HG02678 (cell line): ENCODE measurements around the gene CPT1A.

Experiments used
- ATAC-seq: cut with Tn5 transposase; IDR thresholded peaks from one replicate; pipeline ENCODE4 v1.9.1; 2021; ENCODE audit warnings: mild to moderate bottlenecking, moderate library complexity; ENCODE audit not compliant: unreplicated experiment

Gene CPT1A

GRCh38 chr11:68763181-68763721, 78.5 kb downstream of the CPT1A start:
- ATAC-seq, result no peak

GRCh38 chr11:68762481-68762880, 79.2 kb downstream of the CPT1A start:
- no peak for ATAC-seq

GRCh38 chr11:68761801-68762200, 79.9 kb downstream of the CPT1A start:
- no peak for ATAC-seq

DNA sequence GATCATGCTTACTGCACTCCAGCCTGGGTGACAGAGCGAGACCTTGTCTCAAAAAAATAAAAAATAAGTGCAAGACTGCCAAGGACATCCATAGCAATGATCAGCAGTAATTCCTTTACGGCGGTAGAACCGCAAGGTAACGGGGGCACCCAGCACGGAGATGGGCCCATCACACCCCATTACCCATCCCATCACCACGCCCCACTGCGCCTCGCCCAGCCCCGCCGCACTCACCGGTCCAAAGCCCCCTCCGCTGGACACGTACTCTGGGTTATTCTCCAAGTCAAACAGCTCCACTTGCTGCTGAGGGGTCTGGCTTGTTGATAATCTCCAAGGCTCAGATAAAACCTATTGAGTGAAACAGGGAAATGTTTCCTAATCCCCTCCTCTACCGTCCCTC, 81.7 kb downstream of the CPT1A start:
- no peak for ATAC-seq

- no peak for ATAC-seq
Observed at GRCh38 chr11:68757711-68758110, 84.0 kb downstream of the CPT1A start.

- no peak for ATAC-seq
Observed at GRCh38 chr11:68756171-68756766, 85.4 kb downstream of the CPT1A start.

DNA sequence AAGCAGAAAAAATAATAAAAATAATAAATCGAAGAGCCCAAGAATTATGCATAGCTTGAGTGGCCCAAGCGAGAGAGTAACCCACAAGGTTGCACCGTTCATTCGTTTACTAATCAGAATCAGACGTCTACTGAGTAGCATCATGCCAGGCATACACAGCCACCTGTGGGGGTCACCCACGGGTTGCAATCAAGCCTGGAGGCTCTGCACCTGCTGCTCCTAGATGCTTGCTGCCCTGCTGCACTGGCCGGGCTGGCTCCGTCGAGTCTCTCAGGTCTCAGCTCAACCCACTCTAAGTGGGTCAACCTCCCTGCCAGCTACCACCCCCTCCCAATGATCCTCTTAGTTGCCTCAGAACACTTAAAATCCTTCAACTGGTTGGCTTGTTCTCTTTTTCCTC, 88.4 kb downstream of the CPT1A start:
- ATAC-seq, result no peak

DNA sequence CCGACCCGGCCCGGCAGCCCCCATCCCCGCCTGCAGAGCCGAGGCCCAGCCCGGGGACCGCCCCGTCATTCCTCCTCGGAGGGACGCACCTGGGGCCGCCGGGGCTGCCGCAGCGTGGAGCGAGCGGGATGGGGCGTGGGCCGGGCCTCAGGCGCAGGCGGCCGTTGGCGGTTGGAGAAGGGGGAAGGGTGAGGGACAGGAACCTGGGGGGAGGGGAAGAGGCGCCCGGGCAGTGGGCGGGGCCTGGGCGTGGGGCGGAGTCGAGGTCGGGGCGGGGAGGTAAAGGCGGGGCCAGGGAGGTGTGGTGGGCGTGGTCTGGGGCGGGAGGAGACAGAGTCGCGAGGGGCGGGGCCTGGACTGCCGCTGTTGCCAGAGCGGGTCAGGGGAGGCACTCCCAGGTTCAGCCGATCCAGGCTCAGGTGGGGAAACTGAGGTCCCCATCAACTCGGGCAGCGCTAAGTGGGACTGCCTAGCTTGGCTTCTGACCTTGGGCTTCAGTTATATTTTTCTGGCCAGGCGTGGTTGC, 90.3 kb downstream of the CPT1A start, which contains the start of gene TESMIN:
Gene TESMIN, minus strand, starts transcription at position 190 of the 526 bp plus-strand sequence. CDS start 860 bp downstream, outside the sequence.
- no peak for ATAC-seq

GRCh38 chr11:68751004-68751325, 90.8 kb downstream of the CPT1A start:
- no peak for ATAC-seq

DNA sequence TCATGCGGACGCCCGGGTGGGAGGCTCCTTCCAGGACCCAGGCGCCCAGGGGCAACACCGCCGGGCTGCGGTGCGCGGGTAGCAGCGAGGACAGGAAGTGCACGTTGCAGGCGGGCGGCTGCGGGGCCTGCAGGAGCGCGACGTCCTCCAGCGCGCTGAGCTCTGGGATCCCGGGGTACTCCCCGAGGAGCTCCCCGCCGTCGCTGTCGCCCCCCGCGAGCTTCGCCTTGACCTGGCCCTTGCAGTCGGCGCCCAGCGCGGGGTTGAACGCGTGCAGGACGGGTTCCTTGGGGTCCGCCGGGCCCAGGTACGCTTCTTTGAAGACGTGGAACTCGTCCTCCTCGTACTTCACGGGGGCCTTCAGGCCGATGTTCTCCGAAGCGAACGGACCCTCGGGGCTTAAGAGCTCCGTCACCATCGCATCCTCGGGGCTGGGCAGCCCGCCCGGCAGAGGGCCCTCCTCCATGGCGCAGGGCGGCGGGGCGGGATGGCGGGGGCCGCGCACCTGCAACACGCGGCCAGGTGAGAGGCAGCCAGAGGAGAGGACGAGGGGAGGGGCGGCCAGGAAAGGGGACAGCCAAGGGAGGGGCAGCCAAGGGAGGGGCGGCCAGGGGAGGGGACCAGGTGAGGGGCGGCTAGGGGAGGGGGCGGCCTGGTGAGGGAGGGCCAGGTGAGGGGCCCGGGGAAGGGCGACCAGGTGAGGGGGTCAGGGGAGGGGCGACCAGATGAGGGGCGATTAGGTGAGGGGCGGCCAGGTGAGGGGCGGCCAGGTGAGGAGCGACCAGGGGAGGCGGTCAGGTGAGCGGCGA, 91.3 kb downstream of the CPT1A start:
- no peak for ATAC-seq

DNA sequence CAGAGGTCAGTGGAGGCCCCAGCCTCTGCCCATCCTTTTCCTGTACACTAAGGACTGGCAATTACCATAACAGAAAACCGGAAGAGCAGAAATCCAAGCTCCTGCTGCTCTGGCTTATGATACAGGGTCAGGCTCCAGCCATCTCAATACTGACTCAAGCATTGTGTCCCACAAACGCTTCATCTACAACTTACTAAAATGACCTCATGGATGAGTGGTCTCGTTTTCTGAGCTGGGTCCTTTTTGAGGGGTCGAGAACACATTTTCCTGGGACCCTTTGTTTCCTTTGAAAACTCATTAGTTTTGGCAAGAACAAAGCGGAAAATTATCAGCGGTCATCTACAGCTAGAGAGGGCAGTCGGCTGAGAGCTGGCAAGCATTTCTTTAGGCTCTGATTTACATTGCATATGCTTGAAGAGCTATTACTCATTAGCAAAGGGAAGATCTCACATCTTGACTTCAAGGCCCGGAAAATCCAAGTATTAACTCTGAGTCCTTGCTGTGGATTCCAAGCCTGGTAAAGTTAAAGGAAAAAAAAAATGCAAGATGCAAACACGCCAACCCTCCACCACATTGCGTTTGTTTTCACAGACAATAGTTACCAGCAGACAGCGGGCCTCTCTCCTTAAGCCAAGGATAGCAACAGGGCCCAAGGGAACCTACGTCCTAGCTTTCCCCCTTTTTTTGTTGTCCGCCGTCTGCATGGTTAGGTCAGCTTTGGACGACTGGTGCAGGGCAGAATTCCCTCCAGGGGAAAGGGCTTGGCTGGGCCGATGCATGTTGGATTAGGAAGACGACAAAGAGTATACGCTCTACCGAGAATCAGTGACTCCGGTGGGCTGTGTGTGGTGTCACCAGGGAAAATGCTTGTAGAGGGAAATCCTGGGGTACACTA, 92.2 kb downstream of the CPT1A start:
- no peak for ATAC-seq

DNA sequence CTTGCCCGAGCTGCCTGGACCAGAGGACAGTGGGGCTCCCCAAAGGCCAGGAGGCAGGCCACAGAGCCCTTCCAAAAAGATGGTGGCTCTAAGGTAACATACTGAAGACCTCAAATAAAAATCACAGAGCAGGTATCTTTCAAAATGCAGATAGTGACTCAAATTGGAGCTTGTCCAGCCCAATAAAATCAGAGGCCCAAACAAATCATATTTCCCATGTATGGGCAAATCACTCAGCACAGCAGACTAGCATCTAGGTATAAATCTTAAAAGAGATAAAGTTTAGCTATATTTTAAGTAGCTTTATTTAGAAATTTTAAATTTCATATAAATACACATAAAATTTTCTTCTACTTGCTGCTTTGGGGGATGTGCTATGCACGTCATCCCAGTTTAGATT, 93.7 kb downstream of the CPT1A start:
- no peak for ATAC-seq

DNA sequence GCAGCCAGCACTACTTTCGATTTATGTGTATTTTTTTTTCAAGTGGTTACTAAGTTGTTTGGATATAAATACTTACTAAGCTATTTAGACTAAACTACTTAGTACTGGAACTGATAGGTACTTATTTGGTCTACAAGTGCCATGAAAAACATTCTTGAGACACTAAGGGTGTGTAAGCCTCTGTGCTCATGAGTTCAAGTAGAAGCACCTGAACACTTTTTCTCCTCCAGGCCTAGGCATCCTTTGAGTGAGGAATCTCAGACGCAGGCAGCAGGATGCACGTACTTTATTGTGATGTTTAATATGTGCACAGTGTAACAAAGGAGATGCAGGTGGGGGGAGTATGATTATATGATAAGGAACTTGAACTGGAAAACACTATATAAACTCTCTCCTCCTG, 98.2 kb downstream of the CPT1A start:
- no peak for ATAC-seq

DNA sequence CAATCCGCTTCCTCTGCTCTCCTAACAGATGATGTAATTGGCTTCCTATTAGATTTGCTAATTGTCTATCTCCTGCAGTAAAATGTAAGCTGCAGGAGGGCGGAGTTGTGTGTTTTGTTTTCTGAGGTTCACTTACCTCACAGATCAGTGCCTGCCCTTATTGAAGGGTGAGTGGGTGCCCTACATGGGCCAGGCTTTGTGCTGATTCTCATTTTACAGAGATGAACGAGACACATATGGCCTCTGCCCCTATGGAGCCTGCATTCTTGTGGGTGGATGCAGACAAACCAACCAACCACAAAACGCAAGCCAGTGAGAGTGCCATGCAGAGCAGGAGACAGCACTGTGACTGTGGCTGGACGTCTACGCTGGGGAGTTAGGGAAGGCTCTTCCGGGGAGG, 100.3 kb downstream of the CPT1A start:
- no peak for ATAC-seq

GRCh38 chr11:68735646-68736045, 106.1 kb downstream of the CPT1A start:
- ATAC-seq, result no peak

DNA sequence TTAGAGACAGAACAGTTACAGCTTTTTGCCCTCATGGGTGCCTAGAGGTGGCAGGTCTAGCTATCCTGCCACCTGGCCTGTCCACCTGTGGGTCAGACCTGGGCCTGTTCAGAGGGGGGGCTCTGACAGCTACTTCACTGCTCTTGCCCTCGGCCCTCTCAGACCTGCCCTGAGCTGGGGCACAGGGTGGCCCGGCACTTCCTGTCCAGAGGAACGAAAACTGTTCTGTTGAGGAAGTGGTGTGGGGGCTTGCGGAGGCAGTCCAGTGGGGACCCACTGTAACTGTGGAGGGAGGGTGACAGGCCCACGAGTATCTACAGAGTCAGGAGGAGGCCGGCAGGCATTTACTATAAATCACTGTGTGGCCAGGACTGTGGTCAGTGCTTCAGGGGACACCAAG, 106.6 kb downstream of the CPT1A start:
- ATAC-seq, result no peak

GRCh38 chr11:68734111-68734510, 107.6 kb downstream of the CPT1A start:
- no peak for ATAC-seq

DNA sequence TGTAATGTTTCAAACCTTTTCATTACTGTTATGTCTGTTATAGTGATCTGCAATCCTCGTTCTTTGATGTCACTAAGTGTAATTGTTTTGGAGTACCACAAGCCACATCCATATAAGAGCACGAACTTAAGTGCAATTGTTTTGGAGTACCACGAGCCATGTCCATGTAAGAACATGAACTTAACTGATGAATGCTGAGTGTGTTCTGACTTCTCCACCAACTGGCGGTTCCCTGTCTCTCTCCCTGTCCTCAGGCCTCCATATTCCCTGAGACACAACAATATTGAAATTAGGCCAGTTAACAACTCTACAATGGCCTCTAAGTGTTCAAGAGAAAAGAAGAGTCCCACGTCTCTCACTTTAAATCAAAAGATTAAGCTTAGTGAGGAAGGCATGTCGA, 113.9 kb downstream of the CPT1A start:
- ATAC-seq, result no peak

- ATAC-seq, result no peak
Observed at GRCh38 chr11:68724293-68724692, 117.4 kb downstream of the CPT1A start.

DNA sequence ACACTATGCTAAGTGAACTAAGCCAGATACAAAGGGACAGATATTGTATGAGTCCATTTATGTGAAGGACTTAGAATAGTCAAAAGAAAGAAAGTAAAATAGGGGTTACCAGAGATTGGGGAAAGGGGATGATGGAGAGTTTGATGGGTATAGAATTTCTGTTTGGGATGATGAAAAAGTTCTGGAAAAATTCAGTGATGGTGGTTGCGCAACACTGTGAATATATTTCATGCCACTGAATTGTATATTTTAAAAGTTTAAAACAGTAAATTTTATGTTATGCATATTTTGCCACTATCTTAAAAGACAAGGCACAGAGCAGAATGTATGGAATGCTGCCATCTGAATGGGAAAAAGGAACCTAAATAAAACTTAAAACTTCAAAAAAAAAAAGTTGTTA, 119.6 kb downstream of the CPT1A start:
- ATAC-seq, result no peak

- no peak for ATAC-seq
Observed at GRCh38 chr11:68721075-68721474, 120.6 kb downstream of the CPT1A start.
